ENCODE measurements around the gene CD28.

Gene CD28

GRCh38 chr2:203787979-203788378 lies 81.5 kb downstream of the CD28 start:
- H3K4me3 ChIP-seq (ENCODE audit: low read length): no peak overlapping the region
- TF ChIP-seq CTCF (conservative IDR thresholded peaks at IDR 0.05; ENCODE audit: low read length): no peak
- DNase-seq (ENCODE audit: low read depth): no peak

Measured in AG10803 (cell line).